Measurements from ENCODE around the gene NLRP2B. TPM values are rescaled to one million over a fixed set of nuclear protein-coding genes. Genes with fewer than 3 reads are reported as not detected.

NLRP2B gene
- total and polyA plus RNA-seq, 8 donors = not detected

DNA sequence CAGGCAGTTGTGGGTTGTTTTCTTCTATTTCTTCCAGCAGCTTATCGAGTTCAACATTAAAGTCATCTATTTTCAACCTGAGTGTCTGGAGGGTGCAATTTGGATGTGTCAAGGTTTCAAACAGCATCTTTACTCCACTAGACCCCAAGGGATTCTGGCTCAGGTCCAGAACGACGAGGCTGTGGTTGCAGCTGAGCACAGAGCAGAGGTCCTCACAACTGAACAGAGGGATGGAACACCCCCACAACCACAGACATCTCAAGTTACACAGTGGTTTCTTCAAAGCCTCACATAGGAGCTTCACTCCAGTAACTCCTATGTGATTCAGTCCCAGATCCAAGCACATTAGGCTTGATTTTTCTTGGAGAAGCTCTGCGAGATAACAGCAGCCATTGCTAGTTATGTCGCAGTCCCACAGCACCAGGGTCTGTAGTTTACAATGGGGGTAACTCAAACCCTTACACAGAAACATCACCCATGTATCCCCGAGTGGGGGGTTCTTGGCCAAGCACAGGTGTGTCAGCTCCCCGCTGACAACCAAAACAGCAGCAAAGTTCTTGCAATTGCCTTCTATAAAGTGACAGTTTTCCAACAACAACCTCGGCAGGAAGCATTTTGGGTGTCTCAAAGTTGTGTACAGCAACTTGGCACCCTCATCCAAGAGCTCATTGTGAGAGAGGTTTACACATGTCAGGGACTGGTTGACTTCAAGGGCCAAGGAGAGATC lies 2.8 kb downstream of the NLRP2B start:
- TF ChIP-seq EP300 (IDR thresholded peaks at IDR 0.05) (no peak), POLR2AphosphoS5 (IDR thresholded peaks at IDR 0.05) (no peak), POLR2A (IDR thresholded peaks at IDR 0.05) (no peak)
- TF ChIP-seq, protein P1, sequence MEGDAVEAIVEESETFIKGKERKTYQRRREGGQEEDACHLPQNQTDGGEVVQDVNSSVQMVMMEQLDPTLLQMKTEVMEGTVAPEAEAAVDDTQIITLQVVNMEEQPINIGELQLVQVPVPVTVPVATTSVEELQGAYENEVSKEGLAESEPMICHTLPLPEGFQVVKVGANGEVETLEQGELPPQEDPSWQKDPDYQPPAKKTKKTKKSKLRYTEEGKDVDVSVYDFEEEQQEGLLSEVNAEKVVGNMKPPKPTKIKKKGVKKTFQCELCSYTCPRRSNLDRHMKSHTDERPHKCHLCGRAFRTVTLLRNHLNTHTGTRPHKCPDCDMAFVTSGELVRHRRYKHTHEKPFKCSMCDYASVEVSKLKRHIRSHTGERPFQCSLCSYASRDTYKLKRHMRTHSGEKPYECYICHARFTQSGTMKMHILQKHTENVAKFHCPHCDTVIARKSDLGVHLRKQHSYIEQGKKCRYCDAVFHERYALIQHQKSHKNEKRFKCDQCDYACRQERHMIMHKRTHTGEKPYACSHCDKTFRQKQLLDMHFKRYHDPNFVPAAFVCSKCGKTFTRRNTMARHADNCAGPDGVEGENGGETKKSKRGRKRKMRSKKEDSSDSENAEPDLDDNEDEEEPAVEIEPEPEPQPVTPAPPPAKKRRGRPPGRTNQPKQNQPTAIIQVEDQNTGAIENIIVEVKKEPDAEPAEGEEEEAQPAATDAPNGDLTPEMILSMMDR (IDR thresholded peaks at IDR 0.05) = no peak
- Histone ChIP-seq H3K4me3 (no peak overlapping the region), H3K27me3 (no peaks in the 10 kb centered on the region), H3K9me3 (peaks cover 0 to 22% (median 13%) of the 10 kb centered on the region in 4 donors), H3K36me3 (no peaks in the 10 kb centered on the region), H3K4me1 (no peaks in the 10 kb centered on the region), H3K27ac (no peak overlapping the region)
- no peak for DNase-seq
- WGBS, 5 donors = 61 to 83% (median 73%) methylated on average over 2 to 8 of the region's 8 CpGs
- intact Hi-C loops (cut with DNase I; ENCODE audit: low total_unique reads) = no loop called here

DNA sequence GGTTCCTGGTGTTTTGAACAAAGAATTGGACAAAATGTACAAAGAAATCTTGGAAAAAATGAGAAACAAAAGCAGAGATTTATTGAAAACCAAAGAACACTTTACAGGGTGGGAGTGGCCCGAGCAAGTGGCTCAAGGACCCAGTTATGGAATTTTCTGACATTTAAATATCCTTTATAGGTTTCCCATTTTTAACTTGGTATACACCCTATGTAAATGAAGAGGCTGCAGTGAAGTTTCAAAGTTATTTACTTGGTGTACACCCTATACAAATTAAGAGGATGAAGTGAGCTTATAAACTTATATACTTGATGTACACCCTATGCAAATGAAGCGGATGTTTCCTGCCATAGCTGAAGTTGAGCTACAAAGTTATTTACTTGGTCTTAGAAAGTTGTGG lies 4.7 kb downstream of the NLRP2B start:
- intact Hi-C loops (cut with DNase I; ENCODE audit: low total_unique reads) = no loop called here
- no peak for DNase-seq
- Histone ChIP-seq H3K4me3 (no peak overlapping the region), H3K27me3 (no peaks in the 10 kb centered on the region), H3K4me1 (no peaks in the 10 kb centered on the region), H3K27ac (no peak overlapping the region), H3K9me3 (peaks cover 0 to 22% (median 13%) of the 10 kb centered on the region in 4 donors), H3K36me3 (no peaks in the 10 kb centered on the region)
- WGBS, 5 donors = 66 to 89% (median 74%) methylated on average over 2 of the region's 2 CpGs
- TF ChIP-seq POLR2A (IDR thresholded peaks at IDR 0.05) (no peak), POLR2AphosphoS5 (IDR thresholded peaks at IDR 0.05) (no peak), EP300 (IDR thresholded peaks at IDR 0.05) (no peak)
- TF ChIP-seq, protein P1 (IDR thresholded peaks at IDR 0.05) = no peak

DNA sequence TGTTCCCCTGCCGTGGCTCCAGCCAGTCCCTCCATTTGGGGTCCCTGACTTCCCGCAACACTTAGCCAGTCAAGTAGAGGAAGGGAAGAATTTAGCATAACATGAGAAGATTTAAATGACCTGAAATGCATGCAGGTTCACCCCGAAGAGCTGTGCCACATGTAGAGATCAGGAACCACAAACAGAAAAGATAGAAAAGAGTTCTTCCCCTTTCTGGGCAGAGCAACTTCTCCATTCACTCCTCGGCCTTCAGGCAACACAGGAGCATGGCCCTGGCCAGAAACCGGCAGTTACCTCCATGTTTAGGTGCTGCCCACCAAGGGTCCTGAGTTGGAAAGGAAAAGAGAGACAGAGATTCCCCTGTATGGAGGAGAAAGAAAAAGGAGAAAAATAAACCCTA lies 5.2 kb downstream of the NLRP2B start:
- Histone ChIP-seq H3K9me3 (peaks cover 0 to 22% (median 13%) of the 10 kb centered on the region in 4 donors), H3K27ac (no peak overlapping the region), H3K4me3 (no peak overlapping the region), H3K4me1 (no peaks in the 10 kb centered on the region), H3K27me3 (no peaks in the 10 kb centered on the region), H3K36me3 (no peaks in the 10 kb centered on the region)
- TF ChIP-seq POLR2A (IDR thresholded peaks at IDR 0.05) (no peak), POLR2AphosphoS5 (IDR thresholded peaks at IDR 0.05) (no peak), EP300 (IDR thresholded peaks at IDR 0.05) (no peak)
- TF ChIP-seq, protein P1 (IDR thresholded peaks at IDR 0.05) = no peak
- intact Hi-C loops (cut with DNase I; ENCODE audit: low total_unique reads) = no loop called here
- DNase-seq = no peak
- 62 to 77% (median 69%) methylated on average over 5 of the region's 5 CpGs for WGBS, 5 donors

DNA sequence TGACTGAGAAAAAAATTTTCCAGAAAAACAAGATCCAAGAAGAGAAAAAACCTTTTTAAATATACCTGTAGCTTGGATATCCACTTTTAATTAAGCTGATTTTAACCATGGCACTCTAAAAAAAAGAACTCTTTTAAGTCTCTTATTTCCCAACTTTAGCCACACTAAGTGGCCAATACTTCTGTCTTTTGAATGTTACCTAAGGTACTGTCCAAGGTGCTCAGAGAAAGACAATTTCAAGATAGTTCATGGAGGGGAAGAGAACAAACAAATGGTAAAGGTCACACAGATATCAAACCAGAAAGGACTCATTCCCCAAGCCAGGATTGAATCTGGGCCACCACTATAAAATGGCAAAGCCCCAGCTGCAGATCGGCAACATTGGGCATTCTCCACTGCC lies 10.1 kb downstream of the NLRP2B start:
- Histone ChIP-seq H3K27ac (no peak overlapping the region), H3K27me3 (no peaks in the 10 kb centered on the region), H3K36me3 (no peaks in the 10 kb centered on the region), H3K9me3 (peaks cover 0 to 19% (median 11%) of the 10 kb centered on the region in 4 donors), H3K4me1 (no peaks in the 10 kb centered on the region), H3K4me3 (no peak overlapping the region)
- no peak for DNase-seq
- 76 to 100% (median 79%) methylated on average over 1 of the region's 1 CpG for WGBS, 5 donors
- TF ChIP-seq EP300 (IDR thresholded peaks at IDR 0.05) = no peak
- TF ChIP-seq POLR2AphosphoS5 (IDR thresholded peaks at IDR 0.05) = no peak
- TF ChIP-seq POLR2A (IDR thresholded peaks at IDR 0.05) = no peak
- TF ChIP-seq, protein P1 (IDR thresholded peaks at IDR 0.05) = no peak
- intact Hi-C loops (cut with DNase I; ENCODE audit: low total_unique reads) = no loop called here
